Measurements from ENCODE around the gene ARHGEF11. TPM values are rescaled to one million over a fixed set of nuclear protein-coding genes. Genes with fewer than 3 reads are reported as not detected.
A peak's percentile ranks its signal among the peaks of the same experiment; 100 is the strongest.

Gene ARHGEF11
- total RNA-seq, 1 donor from 2014 or later = 41.1 TPM

GRCh38 chr1:156970017-156970416 is 75.5 kb downstream of the ARHGEF11 start:
- TF ChIP-seq CTCF (IDR thresholded peaks at IDR 0.05) = no peak
- H3K36me3 ChIP-seq = peaks cover 82% of the 10 kb centered on the region
- no peak for DNase-seq
- intact Hi-C loops (cut with DNase I) = no loop called here
- no peak overlapping the region for H3K27ac ChIP-seq
- ATAC-seq = no peak
- H3K4me1 ChIP-seq = no peaks in the 10 kb centered on the region
- no peaks in the 10 kb centered on the region for H3K27me3 ChIP-seq
- no peaks in the 10 kb centered on the region for H3K9me3 ChIP-seq
- no peak overlapping the region for H3K4me3 ChIP-seq

DNA sequence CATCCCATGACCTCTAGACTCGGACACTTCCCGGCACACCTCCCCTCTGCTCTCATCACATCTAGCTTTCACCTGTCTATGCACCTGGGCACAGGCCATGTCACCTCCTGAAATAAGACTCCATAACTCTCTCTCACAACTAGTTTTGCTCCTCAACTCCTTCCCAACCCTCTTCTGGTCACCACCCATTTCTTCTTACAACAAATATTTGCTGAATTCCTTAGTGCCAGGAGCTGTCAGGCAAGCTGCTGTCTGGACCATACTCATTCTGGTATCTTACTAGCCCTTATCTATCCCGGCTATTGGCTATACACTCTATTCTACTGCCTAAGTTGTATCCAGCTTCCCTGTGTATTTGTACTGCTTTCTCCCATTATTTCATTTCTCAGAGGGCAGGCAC is 76.0 kb downstream of the ARHGEF11 start:
- intact Hi-C loops (cut with DNase I) = no loop called here
- no peaks in the 10 kb centered on the region for H3K9me3 ChIP-seq
- no peak overlapping the region for H3K4me3 ChIP-seq
- no peak overlapping the region for H3K27ac ChIP-seq
- TF ChIP-seq CTCF (IDR thresholded peaks at IDR 0.05) = no peak
- H3K27me3 ChIP-seq = no peaks in the 10 kb centered on the region
- DNase-seq (no peak), ATAC-seq (no peak)
- H3K4me1 ChIP-seq = no peaks in the 10 kb centered on the region
- peaks cover 77% of the 10 kb centered on the region for H3K36me3 ChIP-seq

DNA sequence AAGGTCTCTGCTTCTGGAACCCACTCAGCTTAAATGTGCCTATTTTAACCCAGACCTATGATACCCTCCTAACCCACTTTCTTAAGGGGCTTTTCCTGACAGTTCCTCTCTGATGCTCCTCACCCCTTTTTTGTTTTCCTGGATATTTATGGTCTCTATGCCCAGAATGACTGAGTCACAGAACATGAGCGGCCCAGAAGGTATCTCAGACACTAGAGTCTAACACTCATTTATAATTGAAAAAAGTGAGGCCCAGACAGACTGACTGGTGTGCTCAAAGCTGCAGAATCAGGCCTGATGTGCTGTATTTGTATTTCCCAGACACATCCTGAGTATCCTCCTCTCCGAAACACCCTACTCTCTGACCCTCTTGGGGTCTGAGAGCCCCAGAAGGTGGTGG is 81.1 kb downstream of the ARHGEF11 start:
- Histone ChIP-seq H3K9me3 (no peaks in the 10 kb centered on the region), H3K27ac (no peak overlapping the region), H3K4me1 (no peaks in the 10 kb centered on the region), H3K4me3 (no peak overlapping the region), H3K36me3 (peaks cover 69% of the 10 kb centered on the region), H3K27me3 (no peaks in the 10 kb centered on the region)
- DNase-seq (no peak), ATAC-seq (no peak)
- intact Hi-C loops (cut with DNase I) = no loop called here
- TF ChIP-seq CTCF (IDR thresholded peaks at IDR 0.05) = no peak

DNA sequence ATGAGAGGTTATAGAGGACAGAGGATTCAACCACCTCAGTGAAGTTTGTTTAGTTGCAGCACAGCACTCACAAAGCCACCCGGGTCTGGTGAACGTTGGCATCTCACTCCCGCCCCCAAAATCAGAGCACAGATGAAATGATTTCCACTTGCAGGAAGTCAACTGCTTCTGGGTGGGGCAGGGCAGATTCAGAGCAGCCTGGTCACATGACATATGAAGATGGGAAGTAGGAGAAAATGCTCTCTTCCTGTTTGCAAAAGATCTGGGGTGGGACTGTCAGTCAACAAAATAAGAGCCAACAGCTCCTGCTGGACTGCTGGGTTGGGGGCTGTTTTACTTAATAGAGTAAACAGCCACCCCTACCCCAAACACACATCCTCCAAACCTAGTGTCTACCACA is 81.9 kb downstream of the ARHGEF11 start:
- TF ChIP-seq CTCF (IDR thresholded peaks at IDR 0.05) = no peak
- Histone ChIP-seq H3K27me3 (no peaks in the 10 kb centered on the region), H3K4me1 (no peaks in the 10 kb centered on the region), H3K27ac (peak overlapping the region; percentile 8), H3K9me3 (no peaks in the 10 kb centered on the region), H3K4me3 (peak overlapping the region; percentile 19), H3K36me3 (peaks cover 69% of the 10 kb centered on the region)
- intact Hi-C loops (cut with DNase I) = no loop called here
- ATAC-seq (peak; percentile 90), DNase-seq (no peak)

DNA sequence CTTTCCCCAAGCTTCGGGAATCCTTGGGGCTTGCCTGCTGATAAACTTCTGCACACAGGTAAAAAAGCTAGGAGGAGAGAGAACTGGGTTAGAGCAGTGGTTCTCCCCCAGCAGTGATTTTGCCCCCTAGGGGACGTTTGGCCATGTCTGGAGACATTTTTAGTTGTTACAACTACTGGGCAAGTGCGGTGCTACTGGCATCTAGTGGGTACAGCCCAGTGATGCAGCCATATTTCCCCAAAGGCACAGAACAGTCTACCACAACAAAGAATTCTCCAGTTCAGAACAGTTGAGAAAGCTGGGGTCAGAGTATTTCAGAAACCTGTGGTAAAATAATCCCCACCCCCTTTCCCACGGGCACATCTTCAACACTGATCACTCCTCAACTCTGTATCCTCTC is 83.8 kb downstream of the ARHGEF11 start:
- Histone ChIP-seq H3K36me3 (peaks cover 71% of the 10 kb centered on the region), H3K4me3 (no peak overlapping the region), H3K27ac (no peak overlapping the region), H3K4me1 (no peaks in the 10 kb centered on the region), H3K9me3 (no peaks in the 10 kb centered on the region), H3K27me3 (no peaks in the 10 kb centered on the region)
- intact Hi-C loops (cut with DNase I) = no loop called here
- no peak for DNase-seq
- peak; percentile 12 for TF ChIP-seq CTCF (IDR thresholded peaks at IDR 0.05)
- no peak for ATAC-seq

DNA sequence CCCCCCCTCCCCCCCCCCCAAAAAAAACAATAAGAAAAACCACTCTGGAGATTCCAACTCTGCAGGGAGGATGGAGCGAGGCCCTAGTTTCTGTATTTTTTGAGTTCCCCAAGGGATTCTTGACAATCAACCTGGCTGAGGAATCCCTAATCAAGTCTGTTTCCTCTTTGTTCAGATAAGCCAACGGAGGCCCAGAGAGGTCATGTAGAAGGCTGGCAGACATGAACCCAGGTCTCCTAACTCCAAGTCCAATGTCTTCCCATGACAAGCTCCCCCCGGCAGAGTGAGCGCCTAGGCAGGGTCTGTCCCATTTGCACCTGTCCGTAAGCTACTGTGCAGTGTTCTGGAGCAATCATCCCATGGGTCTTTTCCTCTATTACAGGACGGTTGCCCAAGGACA is 85.6 kb downstream of the ARHGEF11 start:
- no peak for TF ChIP-seq CTCF (IDR thresholded peaks at IDR 0.05)
- intact Hi-C loops (cut with DNase I) = no loop called here

More for the DNA sequence above, 85.6 kb downstream of the ARHGEF11 start:
- no peaks in the 10 kb centered on the region for H3K27me3 ChIP-seq
- no peak for DNase-seq
- H3K4me3 ChIP-seq = no peak overlapping the region
- H3K9me3 ChIP-seq = no peaks in the 10 kb centered on the region
- ATAC-seq = no peak
- no peak overlapping the region for H3K27ac ChIP-seq
- peaks cover 75% of the 10 kb centered on the region for H3K36me3 ChIP-seq
- no peaks in the 10 kb centered on the region for H3K4me1 ChIP-seq

Data from upper lobe of right lung (tissue), 1 donor.